Astrocyte of the hippocampus (primary cell): Measurements from ENCODE around the gene MDFI.

ENCODE experiments used
- DNase-seq: peaks from one replicate; pipeline ENCODE4 v3.0.0; 2011; ENCODE audit warnings: low read depth, low spot score

Gene MDFI

DNA sequence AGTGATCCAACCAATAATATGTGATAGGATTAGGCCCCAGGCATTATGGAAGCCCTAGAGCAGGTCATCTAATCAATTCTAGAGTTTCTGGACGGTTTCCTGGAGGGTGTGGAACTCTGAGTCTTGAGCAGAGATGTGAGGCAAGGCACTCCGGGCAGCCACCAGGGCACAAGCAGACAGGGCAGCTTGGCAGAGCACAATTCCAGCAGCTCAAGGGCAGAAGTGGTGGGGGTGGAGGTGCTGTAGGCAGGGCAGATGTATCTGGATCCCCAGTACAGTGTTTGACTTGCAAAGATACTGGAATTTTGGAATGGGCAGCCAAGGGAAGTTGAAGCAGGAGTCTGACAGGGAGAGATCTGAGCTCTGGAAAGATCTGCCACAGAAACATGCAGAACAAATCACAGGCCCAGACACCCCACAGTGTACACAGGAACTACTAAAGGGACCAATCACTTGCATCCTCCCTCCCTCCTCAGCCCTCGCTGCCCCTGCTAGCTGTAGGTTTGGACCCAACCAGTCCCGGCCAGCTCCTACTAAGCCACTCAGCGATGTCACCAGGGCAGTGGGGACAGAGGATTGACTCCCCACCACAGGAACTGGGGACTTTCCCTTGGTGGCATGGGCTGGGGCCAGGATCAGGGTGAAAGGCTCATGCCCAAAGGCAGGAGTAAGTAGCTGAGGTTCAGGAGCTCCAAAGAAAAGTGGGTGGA is 50.1 kb downstream of the MDFI start:
- no peak for DNase-seq

DNA sequence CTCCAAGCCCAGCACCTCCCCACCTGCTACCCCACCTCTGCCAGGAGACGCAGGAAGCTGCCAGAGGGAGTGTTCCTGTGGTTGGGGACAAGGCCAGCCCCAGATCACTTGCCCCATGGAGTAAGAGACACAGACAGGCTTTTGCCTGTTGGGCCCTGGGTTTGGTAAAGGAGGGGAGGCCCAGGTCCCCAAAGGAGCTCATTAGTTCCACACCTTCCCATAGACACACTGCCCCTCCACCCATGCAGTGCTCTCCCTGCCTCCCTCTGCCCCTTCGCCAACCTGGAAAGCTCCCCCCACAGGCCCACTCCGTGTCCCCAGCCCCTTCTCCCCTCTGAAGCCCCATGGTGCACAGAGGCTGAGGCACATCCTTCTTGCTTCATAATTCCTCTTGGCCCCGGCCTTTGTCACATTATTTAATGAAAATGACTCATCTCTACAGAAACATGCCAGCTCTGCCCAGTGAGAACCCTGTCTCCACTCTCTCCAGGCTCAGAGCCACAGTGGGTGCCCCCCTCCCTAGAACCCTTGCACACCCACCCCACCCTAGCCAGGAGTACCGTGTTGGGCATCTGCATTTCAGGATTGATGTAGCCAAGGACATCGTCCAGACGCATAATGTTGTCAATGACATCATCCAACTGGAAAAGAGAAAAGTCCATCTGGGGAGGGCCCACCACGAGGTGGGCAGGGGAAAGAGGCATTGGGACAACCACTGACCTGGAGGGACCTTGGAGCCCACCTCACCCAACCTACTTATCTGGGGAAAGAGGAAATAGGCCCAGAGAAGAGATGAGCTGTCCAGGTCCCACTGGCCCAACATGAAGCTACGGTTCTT is 51.1 kb downstream of the MDFI start:
- peak; percentile 40 for DNase-seq

DNA sequence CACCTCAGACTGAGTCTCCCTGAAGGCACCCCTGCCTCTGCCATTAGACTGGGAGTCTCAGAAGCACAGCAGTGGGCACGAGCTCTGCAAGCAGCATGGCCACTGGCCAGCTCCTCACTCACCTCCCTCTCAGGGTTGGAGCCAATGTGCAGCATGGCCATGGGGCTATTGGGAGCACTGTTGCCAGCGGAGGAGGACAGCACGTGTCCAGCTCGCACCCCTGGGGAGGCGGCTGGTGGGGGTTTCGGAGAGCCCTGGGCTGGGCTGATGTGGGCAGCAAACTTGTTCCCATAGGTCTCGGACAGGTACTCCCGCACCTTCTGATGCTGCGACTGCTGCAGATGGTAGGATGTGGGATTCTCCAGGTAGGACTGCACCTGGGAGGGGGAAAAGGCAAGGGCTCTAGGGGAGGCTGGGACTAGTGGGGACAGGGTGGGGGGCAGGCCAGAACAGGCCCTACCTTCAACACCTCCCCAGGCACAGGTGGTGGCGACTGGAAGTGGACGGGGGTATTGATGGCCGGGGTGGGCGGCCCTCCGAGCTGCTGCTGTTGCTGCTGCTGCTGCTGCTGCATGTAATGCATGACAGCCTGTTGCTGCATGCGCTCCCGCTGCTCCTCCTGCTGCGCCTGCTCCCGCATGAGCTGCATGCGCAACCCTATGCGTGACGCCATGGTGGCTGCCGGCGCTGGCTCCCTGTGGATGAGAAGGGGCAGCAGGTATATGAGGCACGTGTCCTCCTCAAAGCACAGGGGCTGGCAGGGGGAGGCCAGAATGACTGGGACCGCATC is 52.5 kb downstream of the MDFI start:
- DNase-seq: no peak

DNA sequence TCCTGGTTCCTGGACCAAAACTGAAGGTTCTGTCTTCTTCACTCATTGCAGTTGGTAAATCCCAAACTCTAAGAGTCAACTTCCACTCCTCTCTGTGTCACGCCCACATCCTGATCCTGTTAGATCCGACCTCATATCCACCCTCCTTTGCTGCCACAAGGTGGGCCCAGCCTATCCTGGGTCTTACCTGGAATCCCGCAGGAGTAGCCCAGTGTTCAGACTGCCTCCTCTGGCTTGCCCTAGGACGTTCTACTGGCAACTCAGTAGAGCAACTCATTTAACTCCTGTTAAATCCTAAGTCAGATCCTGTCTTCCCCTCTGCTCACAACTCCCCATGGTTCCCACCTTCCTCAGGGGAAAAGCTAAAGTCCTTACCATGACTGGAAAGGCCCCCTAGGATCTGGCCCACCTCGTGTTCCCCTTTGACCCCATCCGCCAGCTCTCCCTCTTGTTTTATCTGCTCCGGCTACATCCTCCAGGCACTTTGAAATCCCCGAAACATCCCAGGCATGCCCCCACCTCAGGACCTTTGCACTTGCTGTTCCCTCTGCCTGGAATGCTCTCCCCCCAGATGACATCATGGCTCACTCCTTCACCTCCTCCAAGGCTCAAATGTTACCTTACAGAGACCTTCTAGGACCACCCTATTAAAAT is 53.3 kb downstream of the MDFI start:
- DNase-seq: no peak

DNA sequence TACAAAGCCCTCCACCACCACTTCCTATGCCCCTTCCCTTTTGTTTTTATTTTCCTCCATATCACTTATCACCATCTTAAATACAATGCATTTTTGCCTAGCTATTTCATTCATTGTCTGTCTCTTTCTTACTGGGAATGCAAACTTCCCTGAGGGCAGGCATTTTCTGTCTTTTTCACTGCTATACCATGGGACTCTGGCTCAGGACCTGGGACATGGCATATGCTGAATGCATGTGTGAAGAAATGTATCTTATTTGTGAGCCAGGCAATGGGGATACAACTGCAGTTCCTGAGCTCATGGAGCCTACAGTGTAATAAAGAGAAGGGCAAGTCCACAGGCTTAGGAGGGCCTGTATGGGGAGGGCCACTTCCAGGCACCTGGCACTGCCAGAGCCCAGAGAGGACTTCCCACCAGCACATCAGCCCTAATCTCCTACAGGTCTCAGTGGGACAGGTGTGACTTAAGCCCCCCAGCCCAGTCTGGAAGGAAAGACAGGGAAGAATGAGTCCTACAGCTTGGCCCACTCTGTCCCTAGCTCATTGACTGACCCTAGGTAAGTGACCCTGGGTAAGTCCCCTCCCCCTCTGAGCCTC is 53.9 kb downstream of the MDFI start:
- DNase-seq: no peak

DNA sequence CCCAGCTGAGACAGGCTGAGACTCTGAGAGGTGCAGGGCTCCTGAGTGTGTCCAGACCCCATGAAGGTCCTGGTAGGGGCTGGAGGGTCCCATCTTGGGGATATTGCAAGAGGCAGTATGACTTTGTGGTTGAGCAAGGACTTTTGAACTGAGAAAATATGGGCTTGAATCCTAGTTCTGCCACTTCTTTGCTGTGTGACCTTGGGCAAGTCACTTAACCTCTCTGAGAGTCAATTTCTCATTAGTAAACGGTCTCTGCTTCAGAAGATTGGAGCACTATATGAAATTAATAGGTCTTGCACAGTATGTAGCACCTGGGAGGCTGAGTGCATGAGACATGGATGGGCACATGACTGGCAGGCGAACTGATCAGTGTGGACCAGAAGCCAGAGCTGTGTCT is 54.5 kb downstream of the MDFI start:
- no peak for DNase-seq

DNA sequence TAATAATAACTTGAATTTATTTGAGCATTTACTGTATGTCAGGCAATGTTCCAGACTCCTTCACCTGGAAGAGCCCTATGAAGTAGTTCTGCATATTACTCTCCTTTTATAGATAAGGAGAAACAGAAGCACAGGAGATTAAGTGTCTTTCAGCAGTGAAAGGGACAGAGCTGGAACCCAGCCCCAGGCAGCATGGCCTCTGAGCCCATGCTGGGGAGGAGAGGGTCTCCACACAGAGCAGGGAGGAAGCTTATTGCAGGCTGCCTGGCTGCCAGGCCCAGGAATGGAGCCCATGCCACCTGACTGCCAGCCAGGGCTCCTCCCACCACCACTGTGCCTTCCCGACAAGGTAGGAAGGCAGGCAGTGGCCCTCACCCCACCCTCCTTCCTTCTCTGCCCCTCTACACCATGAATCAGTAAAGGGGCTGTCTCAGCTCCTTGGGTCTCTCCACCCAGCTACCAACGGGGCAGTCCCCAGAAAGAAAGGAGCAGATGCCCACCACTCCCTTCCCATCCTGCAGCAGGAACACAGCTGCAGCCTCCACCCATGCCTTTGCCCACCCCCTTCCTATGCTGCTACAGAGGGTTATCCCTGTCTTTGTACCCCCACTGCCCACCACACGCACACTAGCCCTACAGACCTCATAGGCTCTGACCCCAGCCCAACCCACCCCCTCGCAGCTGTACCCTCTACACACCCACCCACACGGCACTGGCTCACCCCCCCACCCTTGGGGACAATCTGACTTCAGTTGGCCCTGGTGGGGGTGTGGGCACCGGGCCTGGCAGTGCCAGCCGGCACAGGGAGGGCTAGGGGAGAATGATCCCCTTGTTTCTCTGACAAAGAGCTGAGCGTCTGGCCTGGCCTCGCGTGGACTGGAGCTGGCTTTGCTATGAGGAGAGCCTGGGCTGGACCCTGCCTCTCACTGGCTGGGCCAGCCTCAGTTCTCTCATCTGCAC is 55.3 kb downstream of the MDFI start:
- no peak for DNase-seq

DNA sequence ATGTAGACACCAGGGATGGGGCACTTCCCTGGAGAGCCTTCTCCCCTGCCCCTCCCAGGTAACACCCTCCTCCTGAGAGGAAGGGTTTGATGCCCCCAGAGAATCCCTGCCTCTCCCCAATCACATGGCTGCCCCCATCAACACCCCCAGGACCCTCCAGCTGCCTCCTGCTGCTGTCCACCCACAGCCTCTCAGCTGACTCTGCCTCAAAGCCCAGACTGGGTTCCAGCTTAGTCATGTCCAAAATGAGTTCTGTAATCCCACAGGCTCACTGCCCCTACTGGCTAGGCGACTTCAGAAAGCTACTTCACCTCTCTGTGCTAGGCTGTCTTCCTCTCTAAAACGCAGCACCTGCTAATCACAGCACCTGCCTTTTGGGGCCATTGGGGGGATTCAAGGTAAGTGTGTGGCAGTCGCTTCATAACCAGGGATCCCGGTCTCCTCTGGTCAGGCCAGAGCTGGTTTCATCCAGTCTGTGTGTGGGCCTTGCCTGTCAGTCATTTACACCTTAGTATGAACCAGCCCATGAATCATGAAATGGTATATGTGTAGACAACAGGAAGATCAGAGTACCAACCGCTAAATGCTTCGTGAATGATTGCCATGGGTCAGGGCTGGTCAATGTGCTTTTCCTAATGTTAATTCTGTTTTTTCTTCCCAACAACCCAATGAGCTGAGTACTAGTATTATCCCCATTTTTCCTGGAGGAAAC is 56.7 kb downstream of the MDFI start:
- no peak for DNase-seq

DNA sequence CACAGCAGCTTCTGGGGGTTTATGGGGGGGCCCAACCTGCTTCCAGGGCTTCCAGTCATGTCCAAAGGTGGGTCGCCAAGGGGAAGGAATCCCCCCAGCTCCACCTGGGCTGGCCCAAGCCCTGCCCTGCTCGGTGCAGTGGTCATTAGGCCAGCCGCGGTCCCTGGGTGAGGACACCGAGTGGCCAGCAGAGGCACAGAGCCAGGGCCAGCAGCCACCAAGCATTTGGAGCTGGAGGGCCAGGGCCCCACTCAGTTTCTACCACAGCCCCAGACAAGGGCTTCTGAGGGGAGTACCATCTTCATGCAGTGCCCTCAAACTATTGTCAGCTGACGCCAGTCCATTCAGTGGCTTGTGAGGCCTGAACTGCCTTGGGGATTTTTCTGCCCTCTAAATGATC is 57.6 kb downstream of the MDFI start:
- no peak for DNase-seq

DNA sequence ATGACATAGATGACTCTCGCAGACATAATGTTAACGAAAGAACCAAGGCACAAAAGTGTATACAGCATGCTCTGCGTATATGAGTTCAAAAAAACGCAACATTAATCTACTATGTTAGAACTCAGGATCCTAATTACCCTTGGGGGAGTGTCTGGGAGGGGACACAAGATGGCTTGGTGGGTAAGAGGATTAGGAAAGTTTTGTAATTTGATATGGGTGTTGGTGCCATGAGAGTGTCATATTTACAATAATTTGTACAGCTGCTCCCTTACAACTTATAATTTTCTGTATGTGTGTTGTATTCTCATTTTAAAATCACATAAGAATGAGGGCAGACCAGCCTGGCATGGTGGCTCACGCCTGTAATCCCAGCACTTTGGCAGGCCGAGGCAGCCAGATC is 58.5 kb downstream of the MDFI start:
- no peak for DNase-seq

DNA sequence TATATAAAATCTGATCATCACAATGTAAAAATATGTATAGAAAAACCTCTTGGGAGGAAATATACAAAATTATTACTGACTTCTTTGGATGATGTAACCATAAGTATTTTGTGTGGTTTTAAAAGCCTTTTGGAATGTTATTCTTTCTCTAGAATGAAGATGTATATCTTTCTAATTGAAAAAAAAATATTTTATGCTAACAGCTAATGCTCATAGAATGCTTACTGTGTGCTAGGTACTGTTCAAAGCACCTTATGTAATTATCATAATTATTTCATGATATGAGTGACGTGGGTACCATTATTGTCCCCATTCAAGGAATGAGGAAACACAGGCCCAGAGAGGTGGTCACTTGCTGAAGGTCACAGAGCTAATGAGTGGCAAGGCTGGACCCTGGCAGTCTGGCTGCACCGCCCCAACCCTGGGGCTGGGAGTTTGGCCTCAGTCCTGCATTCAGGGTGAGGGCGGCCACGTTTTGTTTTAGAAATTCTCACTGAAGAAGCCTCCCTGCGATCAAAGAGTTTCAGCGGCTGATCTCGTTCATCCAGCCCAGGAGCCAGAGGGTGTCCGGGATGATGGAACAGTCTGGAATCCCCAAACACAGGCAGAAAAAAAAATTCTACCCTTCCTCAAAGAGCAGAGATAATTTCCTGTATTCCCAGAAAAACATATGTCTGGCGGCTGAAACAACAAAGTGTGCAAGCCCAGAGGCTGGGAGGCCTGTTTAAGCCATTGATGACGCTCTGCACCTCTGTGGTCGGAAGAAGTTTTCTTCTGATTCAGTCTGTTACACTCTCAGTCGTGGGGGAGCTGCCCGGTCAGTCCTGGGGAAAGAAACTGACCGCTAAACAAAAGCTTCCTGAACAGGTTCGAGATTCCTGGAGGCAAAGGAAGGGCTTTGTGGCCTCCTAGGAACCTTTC is 59.9 kb downstream of the MDFI start:
- DNase-seq: peak; percentile 86

DNA sequence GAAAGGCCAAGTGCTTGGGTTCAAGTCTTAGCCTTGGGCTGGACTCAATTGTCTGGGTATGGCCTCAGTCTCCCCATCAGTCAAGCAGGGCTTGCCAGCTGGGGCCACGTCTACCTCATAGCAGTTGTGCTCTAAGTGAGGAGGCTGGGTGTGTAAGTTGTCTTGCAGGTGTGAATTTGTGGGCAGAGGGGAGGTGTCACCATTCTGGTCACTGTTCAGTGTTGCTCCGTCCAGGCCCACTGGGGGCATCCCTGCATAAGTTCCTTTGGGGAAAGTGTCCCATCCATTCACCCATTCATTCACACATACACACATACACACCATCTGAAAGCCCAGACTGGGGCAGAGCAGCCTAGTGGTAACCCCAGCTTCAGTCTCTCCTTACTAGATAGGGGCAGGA is 60.8 kb downstream of the MDFI start:
- no peak for DNase-seq

DNA sequence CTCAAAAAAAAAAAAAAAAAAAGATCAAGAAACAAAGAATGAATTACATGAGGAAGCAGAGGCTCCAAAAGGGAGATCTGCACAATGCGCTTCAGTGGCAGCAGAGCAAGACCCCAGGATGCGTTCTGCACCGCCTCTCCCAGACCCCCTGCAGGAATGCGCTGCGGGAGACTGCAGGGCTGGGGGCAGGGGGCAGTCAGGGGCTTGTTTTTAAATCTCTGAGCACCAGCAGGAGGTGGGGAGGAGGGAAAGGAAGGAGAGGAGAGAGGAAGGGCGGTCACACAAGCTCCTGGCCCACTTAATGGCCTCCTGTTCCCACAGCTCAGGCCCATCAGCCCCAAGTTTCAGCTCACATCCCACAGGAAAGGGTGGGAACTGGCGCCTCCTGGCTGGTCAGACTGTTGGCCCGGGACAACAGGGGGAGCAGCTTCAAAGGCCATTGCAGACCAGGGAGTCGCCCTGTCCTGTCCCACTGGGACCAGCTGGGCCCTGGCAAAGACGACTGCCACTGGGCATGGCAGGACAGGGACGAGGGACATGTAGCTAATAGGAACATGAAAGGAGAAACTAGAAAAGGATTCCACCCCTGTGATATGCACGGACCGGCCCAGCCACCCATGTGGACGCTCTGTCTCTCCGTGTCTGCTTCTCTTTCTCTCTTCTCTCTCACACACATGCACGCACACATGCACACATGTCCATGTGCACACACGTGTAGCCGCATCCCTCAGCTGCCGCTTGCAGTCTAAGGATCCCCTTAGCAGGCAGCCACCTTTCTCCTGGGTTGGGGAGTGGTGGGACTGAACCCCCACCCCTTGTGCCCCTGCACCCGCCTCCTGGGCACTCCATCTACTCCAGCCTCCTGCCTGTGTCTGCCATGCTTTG is 62.4 kb downstream of the MDFI start:
- DNase-seq: no peak

DNA sequence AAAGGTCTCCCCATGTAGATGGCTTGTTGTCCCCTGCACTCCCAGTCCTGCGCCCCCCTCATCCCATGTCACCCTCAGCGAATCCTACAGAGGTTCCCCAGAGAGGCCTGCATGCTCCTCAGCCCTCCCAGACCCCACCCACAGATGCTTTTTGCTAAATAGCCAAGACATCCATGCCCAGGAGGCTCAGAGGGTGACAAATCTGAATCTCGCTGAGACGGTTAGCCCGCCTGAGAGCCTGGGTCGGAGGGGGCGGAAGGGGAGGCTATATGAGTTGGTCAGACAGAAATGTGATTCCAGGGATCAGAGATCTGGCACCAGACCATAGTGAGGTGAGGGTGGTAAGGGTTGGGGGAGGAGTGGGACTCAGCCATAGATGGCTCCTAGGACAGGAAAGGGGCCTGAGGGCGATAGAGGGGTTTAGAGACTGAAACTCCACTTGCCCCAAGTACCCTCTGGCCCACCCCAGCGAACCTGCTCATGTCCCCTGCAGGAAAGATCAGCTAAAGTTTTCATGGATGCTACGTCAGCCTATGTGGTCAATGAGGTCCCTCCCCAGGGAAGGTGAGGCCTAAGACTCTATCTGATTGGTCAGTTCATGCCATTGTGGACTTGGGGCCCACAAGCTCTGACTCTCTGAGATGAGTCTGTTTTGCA is 63.9 kb downstream of the MDFI start:
- DNase-seq: no peak

DNA sequence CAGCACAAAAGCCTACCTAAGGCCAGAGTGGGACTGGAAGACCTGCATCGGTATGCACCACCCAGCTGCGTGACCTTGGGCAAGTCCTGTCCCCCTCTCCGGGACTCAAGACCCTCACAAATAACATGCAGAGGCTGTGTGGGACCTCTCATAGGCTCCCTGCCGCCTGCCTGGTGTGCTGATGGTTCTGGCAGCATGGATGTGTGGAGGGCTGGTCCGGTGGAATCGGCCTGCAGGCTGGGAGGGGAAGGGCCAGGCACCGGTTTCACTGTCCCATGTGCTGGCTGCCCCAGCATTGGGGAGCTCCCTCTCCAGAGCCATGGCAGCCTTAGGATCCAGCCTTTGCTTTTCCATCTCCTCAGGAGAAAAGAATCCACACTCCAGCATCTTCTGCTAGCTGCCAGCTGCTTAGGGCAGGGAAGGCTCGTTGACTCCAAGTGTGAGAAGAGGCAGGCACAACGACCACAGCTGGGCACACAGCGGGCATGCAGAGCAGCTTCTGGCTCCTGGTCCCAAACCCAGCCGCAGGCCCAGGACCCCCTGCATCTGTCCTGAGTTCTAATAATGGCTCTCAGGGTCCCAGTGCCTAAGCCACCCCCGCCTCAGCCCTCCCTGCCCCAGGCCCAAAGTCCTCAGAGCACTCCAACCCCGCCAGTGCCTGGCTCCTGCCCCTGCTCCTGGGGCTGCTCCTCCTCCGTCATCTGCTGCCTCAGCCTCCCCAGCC is 64.7 kb downstream of the MDFI start:
- DNase-seq: no peak
